Mesenchymal stem cell (in vitro differentiated cells and primary cell): ENCODE results near the gene PGS1.
A peak's percentile ranks its signal among the peaks of the same experiment; 100 is the strongest.
"Not testable (repeated sequence)": the region's sequence is repeated elsewhere in the genome, so short reads cannot be mapped to it uniquely, and the experiment has no call there.

Experiments used
- DNase-seq: peaks from one replicate; pipeline ENCODE4 v3.0.0-alpha.2; 2013
- H2AFZ ChIP-seq: one replicate; pipeline ENCODE4 v1.6.1; 2013; ENCODE audit warnings: low read depth, mild to moderate bottlenecking, control low read depth, inconsistent platforms, low read length, moderate library complexity
- H2AK5ac ChIP-seq: 2 replicates; pipeline ENCODE4 v1.6.1; 2013; ENCODE audit warnings: low read length, moderate library complexity, mild to moderate bottlenecking, inconsistent platforms; ENCODE audit not compliant: severe bottlenecking
- H2BK120ac ChIP-seq: one replicate; pipeline ENCODE4 v1.6.1; 2013; ENCODE audit warnings: low read depth, mild to moderate bottlenecking, inconsistent platforms, low read length, moderate library complexity
- H2BK12ac ChIP-seq, 2 experiments: one replicate each; pipeline ENCODE4 v1.6.1; 2013; ENCODE audit warnings: inconsistent platforms in 2 of 2, low read length in 2 of 2, mild to moderate bottlenecking in 2 of 2, moderate library complexity in 2 of 2, control low read depth in 1 of 2
- H2BK15ac ChIP-seq: one replicate; pipeline ENCODE4 v1.6.1; 2013; ENCODE audit warnings: mild to moderate bottlenecking, low read depth, inconsistent platforms; ENCODE audit not compliant: poor library complexity, severe bottlenecking
- H2BK5ac ChIP-seq: 2 replicates; pipeline ENCODE4 v1.6.1; 2013; ENCODE audit warnings: low read depth, mild to moderate bottlenecking, low read length, control low read depth, inconsistent platforms; ENCODE audit not compliant: poor library complexity, severe bottlenecking
- H3K14ac ChIP-seq, 2 experiments: one replicate each; pipeline ENCODE4 v1.6.1; 2013; ENCODE audit warnings: inconsistent platforms in 2 of 2, low read length in 2 of 2, control low read depth in 1 of 2, mild to moderate bottlenecking in 1 of 2, moderate library complexity in 1 of 2
- H3K18ac ChIP-seq, 2 experiments: one replicate each; pipeline ENCODE4 v1.6.1; 2013; ENCODE audit warnings: inconsistent platforms in 2 of 2, low read length in 2 of 2, control low read depth in 1 of 2, low read depth in 1 of 2, mild to moderate bottlenecking in 1 of 2
- H3K23ac ChIP-seq, 2 experiments: one replicate each; pipeline ENCODE4 v1.6.1; 2013; ENCODE audit warnings: inconsistent platforms in 2 of 2, low read length in 2 of 2, mild to moderate bottlenecking in 2 of 2, moderate library complexity in 2 of 2, control low read depth in 1 of 2
- H3K27ac ChIP-seq: 2 replicates; pipeline ENCODE4 v1.5.1; 2013; ENCODE audit warnings: mild to moderate bottlenecking, moderate library complexity, low read length, control low read depth, inconsistent platforms; ENCODE audit not compliant: poor library complexity, severe bottlenecking
- H3K27me3 ChIP-seq, 2 experiments: 2 replicates each; pipeline versions ENCODE4 v1.6.1 to v1.7.0; 2013; ENCODE audit warnings: low read length in 2 of 2, mild to moderate bottlenecking in 2 of 2, moderate library complexity in 2 of 2, control low read depth in 1 of 2, inconsistent platforms in 1 of 2; ENCODE audit not compliant: control insufficient read depth in 1 of 2, insufficient read depth in 1 of 2
- H3K36me3 ChIP-seq, 2 experiments: 2 replicates each; pipeline versions ENCODE4 v1.6.1 to v1.7.0; 2013; ENCODE audit warnings: low read length in 2 of 2, control low read depth in 1 of 2, inconsistent platforms in 1 of 2, low read depth in 1 of 2, mild to moderate bottlenecking in 1 of 2; ENCODE audit not compliant: insufficient read depth in 2 of 2, control insufficient read depth in 1 of 2
- H3K4ac ChIP-seq, 2 experiments: one replicate each; pipeline ENCODE4 v1.6.1; 2013; ENCODE audit warnings: inconsistent platforms in 2 of 2, low read length in 2 of 2, mild to moderate bottlenecking in 2 of 2, moderate library complexity in 2 of 2, control low read depth in 1 of 2, low read depth in 1 of 2
- H3K4me1 ChIP-seq: 2 replicates; pipeline ENCODE4 v1.6.1; 2013; ENCODE audit warnings: low read depth, low read length, control low read depth; ENCODE audit not compliant: control insufficient read depth, insufficient read depth
- H3K4me2 ChIP-seq: 2 replicates; pipeline ENCODE4 v1.6.1; 2013; ENCODE audit warnings: low read length, mild to moderate bottlenecking, inconsistent platforms; ENCODE audit not compliant: poor library complexity, severe bottlenecking
- H3K4me3 ChIP-seq, 2 experiments: 2 replicates each; pipeline versions ENCODE4 v1.5.1 to v1.7.0; 2013; ENCODE audit warnings: low read length in 2 of 2, mild to moderate bottlenecking in 2 of 2, control low read depth in 1 of 2, low read depth in 1 of 2; ENCODE audit not compliant: insufficient read depth in 1 of 2
- H3K79me1 ChIP-seq: replicated peaks from 2 replicates; pipeline ENCODE4 v1.6.1; 2013; ENCODE audit warnings: mild to moderate bottlenecking, control low read depth, low read length, inconsistent platforms; ENCODE audit not compliant: poor library complexity, severe bottlenecking
- H3K9ac ChIP-seq: 2 replicates; pipeline ENCODE4 v1.7.0; 2013; ENCODE audit warnings: mild to moderate bottlenecking, low read length, moderate library complexity
- H3K9me3 ChIP-seq: 2 replicates; pipeline ENCODE4 v1.7.0; 2013; ENCODE audit warnings: mild to moderate bottlenecking, low read length; ENCODE audit not compliant: control insufficient read depth
- H4K8ac ChIP-seq: one replicate; pipeline ENCODE4 v1.6.1; 2013; ENCODE audit warnings: inconsistent platforms, mild to moderate bottlenecking, low read length, moderate library complexity
- H4K91ac ChIP-seq: one replicate; pipeline ENCODE4 v1.6.1; 2013; ENCODE audit warnings: mild to moderate bottlenecking, low read length, inconsistent platforms
- WGBS: methylation state at CpG from one replicate; pipeline ENCODE4 v1.1.7; 2013; ENCODE audit warnings: mixed read lengths; 5-methylcytosine and 5-hydroxymethylcytosine counted together

PGS1 gene

GRCh38 chr17:78462148-78462547, 83.7 kb downstream of the PGS1 start:
- H3K4me3 ChIP-seq, result no peak overlapping the region
- no peak overlapping the region for H2BK5ac ChIP-seq
- H3K9me3 ChIP-seq, result no peaks in the 10 kb centered on the region
- H3K27me3 ChIP-seq, result peaks cover 0 to 35% of the 10 kb centered on the region in 2 experiments
- no peak overlapping the region for H3K4me2 ChIP-seq
- no peak overlapping the region for H2AFZ ChIP-seq
- no peak overlapping the region for H3K27ac ChIP-seq
- no peak overlapping the region for H2BK15ac ChIP-seq
- no peak overlapping the region for H3K9ac ChIP-seq
- H2AK5ac ChIP-seq, result no peak overlapping the region
- H3K4me1 ChIP-seq, result peaks cover 3% of the 10 kb centered on the region
- H2BK120ac ChIP-seq, result no peak overlapping the region
- H4K91ac ChIP-seq, result no peak overlapping the region
- H2BK12ac ChIP-seq, result no peak overlapping the region
- no peaks in the 10 kb centered on the region for H3K79me1 ChIP-seq
- no peaks in the 10 kb centered on the region for H3K36me3 ChIP-seq
- WGBS, result 76% methylated on average over 8 of the region's 8 CpGs
- no peak overlapping the region for H4K8ac ChIP-seq
- no peak overlapping the region for H3K4ac ChIP-seq
- no peak for DNase-seq
- H3K14ac ChIP-seq, result no peak overlapping the region
- no peak overlapping the region for H3K18ac ChIP-seq
- no peak overlapping the region for H3K23ac ChIP-seq

GRCh38 chr17:78466109-78466785, 87.8 kb downstream of the PGS1 start:
- not testable (repeated sequence) for H3K4ac ChIP-seq, DNase-seq, H3K4me2 ChIP-seq, H3K9ac ChIP-seq, H3K4me1 ChIP-seq, H3K79me1 ChIP-seq, H2BK15ac ChIP-seq, H2BK5ac ChIP-seq, H3K23ac ChIP-seq, H4K8ac ChIP-seq, H3K9me3 ChIP-seq, H3K4me3 ChIP-seq, H2AFZ ChIP-seq, H2AK5ac ChIP-seq, H3K14ac ChIP-seq, H2BK12ac ChIP-seq, H2BK120ac ChIP-seq, H3K36me3 ChIP-seq, H3K27ac ChIP-seq, H3K18ac ChIP-seq
- 90% methylated on average over 15 of the region's 19 CpGs for WGBS
- peak overlapping the region; percentile 59 for H4K91ac ChIP-seq
- H3K27me3 ChIP-seq, result peaks cover 0 to 25% of the 10 kb centered on the region in 2 experiments

- Histone ChIP-seq H3K79me1 (no peaks in the 10 kb centered on the region), H3K18ac (no peak overlapping the region), H3K23ac (peak overlapping the region in 1 of 2 experiments; percentile 48), H4K91ac (no peak overlapping the region), H3K4ac (no peak overlapping the region), H3K4me1 (no peaks in the 10 kb centered on the region), H2BK120ac (no peak overlapping the region), H2AFZ (no peak overlapping the region), H3K14ac (no peak overlapping the region), H3K4me3 (no peak overlapping the region), H3K9me3 (no peaks in the 10 kb centered on the region), H2BK5ac (no peak overlapping the region), H3K36me3 (no peaks in the 10 kb centered on the region), H3K9ac (no peak overlapping the region), H2AK5ac (no peak overlapping the region), H3K27me3 (peaks cover 0 to 28% of the 10 kb centered on the region in 2 experiments), H2BK15ac (no peak overlapping the region), H3K27ac (no peak overlapping the region), H2BK12ac (no peak overlapping the region), H4K8ac (no peak overlapping the region), H3K4me2 (no peak overlapping the region)
- WGBS, result 92% methylated on average over 26 of the region's 26 CpGs
- no peak for DNase-seq
These were observed 88.6 kb downstream of the PGS1 start for GRCh38 chr17:78466786-78467715.

GRCh38 chr17:78468366-78468765, 89.9 kb downstream of the PGS1 start:
- Histone ChIP-seq H3K4me1 (no peaks in the 10 kb centered on the region), H4K8ac (no peak overlapping the region), H3K27ac (no peak overlapping the region), H3K4ac (no peak overlapping the region), H3K4me3 (no peak overlapping the region), H3K4me2 (no peak overlapping the region), H3K18ac (no peak overlapping the region), H4K91ac (no peak overlapping the region), H2BK5ac (no peak overlapping the region), H3K27me3 (peaks cover 0 to 27% of the 10 kb centered on the region in 2 experiments), H2BK15ac (no peak overlapping the region), H2AFZ (no peak overlapping the region), H3K9ac (no peak overlapping the region), H3K36me3 (no peaks in the 10 kb centered on the region), H2AK5ac (no peak overlapping the region), H3K23ac (no peak overlapping the region), H3K14ac (no peak overlapping the region), H3K79me1 (no peaks in the 10 kb centered on the region), H3K9me3 (no peaks in the 10 kb centered on the region), H2BK120ac (no peak overlapping the region), H2BK12ac (no peak overlapping the region)
- DNase-seq, result no peak
- WGBS, result 88% methylated on average over 12 of the region's 12 CpGs
